Activated naive CD4-positive, alpha-beta T cell treated with Interleukin-2 at 50 U/mL for 16 hours (primary cell): Measurements from ENCODE around the gene WASF1.
"Not testable (repeated sequence)": the region's sequence is repeated elsewhere in the genome, so short reads cannot be mapped to it uniquely, and the experiment has no call there.

Source experiments
- DNase-seq: peaks from one replicate; pipeline ENCODE4 v3.0.0-alpha.2; 2020

Gene WASF1

DNA sequence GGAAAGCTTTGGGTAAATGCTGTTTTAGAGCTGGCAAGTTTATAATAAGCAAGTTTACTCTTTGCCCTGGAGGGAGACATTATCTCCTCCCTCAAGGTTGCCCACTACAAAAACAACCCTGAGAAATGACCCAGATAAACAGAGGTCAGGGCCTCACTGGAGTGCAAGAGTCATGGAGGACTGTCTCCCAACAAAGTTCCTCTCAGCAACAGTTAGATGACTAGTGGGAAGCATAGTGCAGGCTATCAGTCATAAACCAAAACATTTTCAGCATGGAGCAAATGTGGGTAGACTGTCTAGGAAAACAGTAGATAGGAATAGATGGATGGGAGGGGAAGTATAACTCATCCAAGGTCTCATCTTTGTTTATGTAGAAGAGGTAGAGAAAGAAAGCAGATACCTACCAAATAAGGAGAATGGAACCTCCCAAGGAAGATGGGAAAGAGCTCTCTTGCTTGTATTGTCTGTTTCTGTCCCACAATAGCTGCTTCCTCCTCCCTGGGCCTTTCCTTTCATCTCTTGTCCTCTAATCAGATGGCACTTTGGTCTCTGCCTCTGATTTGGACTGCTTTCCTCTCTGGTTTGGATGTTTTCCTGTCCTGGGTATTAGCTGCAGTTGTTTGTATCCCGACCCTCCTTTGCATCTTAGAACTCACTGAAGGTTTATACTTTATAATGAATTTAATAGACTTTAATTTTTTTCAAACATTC lies 95.4 kb downstream of the WASF1 start:
- DNase-seq, result no peak

DNA sequence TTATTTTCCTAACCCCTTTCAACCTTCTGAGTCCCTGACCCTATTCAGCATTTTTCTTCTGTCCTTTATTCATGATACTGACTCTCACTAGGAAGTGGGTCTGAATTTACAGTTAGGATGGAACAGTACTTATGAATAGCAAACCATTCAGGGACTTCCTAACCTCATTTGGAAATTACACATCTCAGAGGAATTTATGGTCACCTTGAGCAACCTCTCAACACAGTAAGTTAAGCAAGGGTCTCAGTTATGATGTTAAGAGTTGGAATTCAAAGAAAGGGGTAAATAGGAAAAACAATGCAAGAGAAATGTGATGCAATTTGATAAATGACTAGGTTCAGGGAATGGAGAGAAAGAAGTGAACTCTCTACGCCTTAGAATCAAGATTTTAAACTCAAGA lies 104.1 kb downstream of the WASF1 start:
- no peak for DNase-seq

- DNase-seq, result not testable (repeated sequence)
Measured at GRCh38 chr6:110073474-110073873, 106.0 kb downstream of the WASF1 start.

GRCh38 chr6:110068592-110068967 lies 110.9 kb downstream of the WASF1 start:
- DNase-seq, result no peak

DNA sequence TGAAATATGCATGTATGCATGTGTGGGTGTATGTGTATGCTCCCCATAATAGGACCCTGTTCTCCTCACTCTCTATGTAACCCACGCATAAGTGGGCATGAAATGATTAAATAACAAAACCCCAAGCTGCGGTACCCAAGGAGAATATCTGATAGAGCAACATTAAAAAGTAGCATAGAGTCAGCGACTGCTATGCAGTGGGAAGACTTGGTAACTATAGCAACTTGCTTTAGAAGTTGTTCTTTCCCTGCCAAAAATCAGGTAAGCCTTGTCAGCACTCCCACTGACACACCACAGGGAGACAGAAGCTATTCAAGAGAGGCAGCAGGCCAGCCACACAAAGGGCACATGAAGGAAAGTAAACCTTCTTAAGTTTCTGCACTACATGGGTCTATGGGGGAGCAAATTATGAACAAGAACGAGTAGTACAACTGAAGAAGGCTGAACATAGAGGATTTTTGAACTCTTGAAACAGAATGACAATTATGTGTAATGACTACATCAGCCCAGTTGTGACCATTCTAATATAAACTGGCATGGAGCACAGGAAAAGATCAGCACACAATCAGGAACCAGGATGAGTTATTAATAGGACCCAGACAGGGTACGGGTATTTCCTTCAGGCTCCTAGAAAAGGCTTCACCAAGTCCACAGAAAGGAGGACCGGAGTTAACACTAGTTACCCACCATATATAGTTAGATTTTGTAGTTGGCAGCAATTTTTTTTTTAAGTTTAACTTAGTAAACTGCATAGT lies 111.5 kb downstream of the WASF1 start:
- DNase-seq, result no peak

GRCh38 chr6:110064744-110065524 lies 114.5 kb downstream of the WASF1 start:
- no peak for DNase-seq

- no peak for DNase-seq
Measured at GRCh38 chr6:110063594-110064263, 115.7 kb downstream of the WASF1 start.

DNA sequence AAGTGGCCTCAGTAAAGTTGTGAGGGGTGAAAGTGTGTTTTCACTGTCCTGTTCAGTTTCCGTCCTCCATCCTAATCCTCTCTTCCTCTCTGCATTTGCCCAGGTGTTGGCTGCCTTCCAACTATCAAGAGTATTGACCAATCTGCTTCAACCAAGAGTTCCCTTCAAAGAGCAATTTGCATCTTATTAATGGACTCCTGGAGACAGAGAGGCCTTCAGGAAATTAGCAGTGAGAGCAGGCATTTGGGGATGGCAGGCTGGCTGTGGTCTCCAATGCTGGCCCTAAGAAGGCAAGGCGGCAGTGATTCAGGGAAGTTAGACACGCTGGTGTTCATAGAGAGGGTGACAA lies 124.1 kb downstream of the WASF1 start:
- no peak for DNase-seq

- DNase-seq, result no peak
Measured at GRCh38 chr6:110054664-110055386, 124.6 kb downstream of the WASF1 start.

GRCh38 chr6:110053395-110054240 lies 125.9 kb downstream of the WASF1 start:
- no peak for DNase-seq

- DNase-seq, result no peak
Measured at GRCh38 chr6:110050440-110050813, 129.0 kb downstream of the WASF1 start.
